HG02571 (cell line): ENCODE results near the gene CERK.
"Not testable (repeated sequence)": the region's sequence is repeated elsewhere in the genome, so short reads cannot be mapped to it uniquely, and the experiment has no call there.

ENCODE experiments used
- ATAC-seq: cut with Tn5 transposase; IDR thresholded peaks from one replicate; pipeline ENCODE4 v1.9.1; 2021; ENCODE audit warnings: mild to moderate bottlenecking, moderate library complexity; ENCODE audit not compliant: unreplicated experiment

The CERK gene

GRCh38 chr22:46652081-46652846 lies 85.8 kb downstream of the CERK start:
- ATAC-seq = no peak

- ATAC-seq = no peak
Measured at GRCh38 chr22:46651316-46651715, 86.7 kb downstream of the CERK start.

GRCh38 chr22:46650078-46650810 lies 87.8 kb downstream of the CERK start:
- no peak for ATAC-seq

- ATAC-seq = no peak
Measured at GRCh38 chr22:46649141-46650077, 88.6 kb downstream of the CERK start.

- ATAC-seq = not testable (repeated sequence)
Measured at GRCh38 chr22:46648225-46648820, 89.7 kb downstream of the CERK start.

GRCh38 chr22:46646531-46647215 lies 91.4 kb downstream of the CERK start:
- ATAC-seq = no peak

- not testable (repeated sequence) for ATAC-seq
Measured at GRCh38 chr22:46642840-46643480, 95.1 kb downstream of the CERK start.

- ATAC-seq = no peak
Measured at GRCh38 chr22:46641811-46642266, 96.2 kb downstream of the CERK start.

- no peak for ATAC-seq
Measured at GRCh38 chr22:46640293-46641055, 97.6 kb downstream of the CERK start.

- ATAC-seq = no peak
Measured at GRCh38 chr22:46639843-46640242, 98.2 kb downstream of the CERK start.

- no peak for ATAC-seq
Measured at GRCh38 chr22:46638601-46639431, 99.2 kb downstream of the CERK start.

- no peak for ATAC-seq
Measured at GRCh38 chr22:46637711-46638600, 100.1 kb downstream of the CERK start.

GRCh38 chr22:46636221-46637002 lies 101.6 kb downstream of the CERK start:
- no peak for ATAC-seq

GRCh38 chr22:46635756-46636155 lies 102.3 kb downstream of the CERK start:
- no peak for ATAC-seq

GRCh38 chr22:46634973-46635685 lies 102.9 kb downstream of the CERK start:
- not testable (repeated sequence) for ATAC-seq
